ENCODE results near the gene EEPD1.

DNA sequence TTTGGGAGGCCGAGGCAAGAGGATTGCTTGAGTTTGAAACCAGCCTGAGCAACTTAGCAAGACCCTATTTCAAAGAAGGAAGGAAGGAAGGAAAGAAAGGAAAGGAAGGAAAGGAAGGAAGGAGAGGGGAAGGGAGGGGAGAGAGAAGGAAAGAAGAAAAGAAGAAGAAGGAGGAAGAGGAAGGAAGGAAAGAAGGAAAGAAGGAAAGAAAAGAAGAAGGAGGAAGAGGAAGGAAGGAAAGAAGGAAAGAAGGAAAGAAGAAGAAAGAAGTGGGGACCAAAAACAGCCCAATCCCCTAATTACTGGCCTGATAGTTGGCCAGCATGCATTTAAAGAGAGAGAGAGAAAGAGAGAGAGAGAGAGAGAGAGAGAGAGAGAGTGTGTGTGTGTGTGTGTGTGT is 66.4 kb downstream of the EEPD1 start:
- TF ChIP-seq, protein P1, sequence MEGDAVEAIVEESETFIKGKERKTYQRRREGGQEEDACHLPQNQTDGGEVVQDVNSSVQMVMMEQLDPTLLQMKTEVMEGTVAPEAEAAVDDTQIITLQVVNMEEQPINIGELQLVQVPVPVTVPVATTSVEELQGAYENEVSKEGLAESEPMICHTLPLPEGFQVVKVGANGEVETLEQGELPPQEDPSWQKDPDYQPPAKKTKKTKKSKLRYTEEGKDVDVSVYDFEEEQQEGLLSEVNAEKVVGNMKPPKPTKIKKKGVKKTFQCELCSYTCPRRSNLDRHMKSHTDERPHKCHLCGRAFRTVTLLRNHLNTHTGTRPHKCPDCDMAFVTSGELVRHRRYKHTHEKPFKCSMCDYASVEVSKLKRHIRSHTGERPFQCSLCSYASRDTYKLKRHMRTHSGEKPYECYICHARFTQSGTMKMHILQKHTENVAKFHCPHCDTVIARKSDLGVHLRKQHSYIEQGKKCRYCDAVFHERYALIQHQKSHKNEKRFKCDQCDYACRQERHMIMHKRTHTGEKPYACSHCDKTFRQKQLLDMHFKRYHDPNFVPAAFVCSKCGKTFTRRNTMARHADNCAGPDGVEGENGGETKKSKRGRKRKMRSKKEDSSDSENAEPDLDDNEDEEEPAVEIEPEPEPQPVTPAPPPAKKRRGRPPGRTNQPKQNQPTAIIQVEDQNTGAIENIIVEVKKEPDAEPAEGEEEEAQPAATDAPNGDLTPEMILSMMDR (IDR thresholded peaks at IDR 0.05): no peak
- TF ChIP-seq CHD2 (IDR thresholded peaks at IDR 0.05; ENCODE audit: low read length, partially characterized antibody): no peak
- TF ChIP-seq BHLHE40 (IDR thresholded peaks at IDR 0.05; ENCODE audit: low read depth, low read length): no peak
- no peak for TF ChIP-seq CHD4 (IDR thresholded peaks at IDR 0.05; ENCODE audit: borderline replicate concordance)
- no peak for TF ChIP-seq NR3C1 (IDR thresholded peaks at IDR 0.05)
- TF ChIP-seq ESRRA (IDR thresholded peaks at IDR 0.05; ENCODE audit: borderline replicate concordance, low read length): no peak
- TF ChIP-seq EP300 (IDR thresholded peaks at IDR 0.05): no peak
- TF ChIP-seq TFCP2L1 (CRISPR knock-in tag; IDR thresholded peaks at IDR 0.05): no peak
- TF ChIP-seq KDM5A (IDR thresholded peaks at IDR 0.05): no peak
- TF ChIP-seq, protein P2, sequence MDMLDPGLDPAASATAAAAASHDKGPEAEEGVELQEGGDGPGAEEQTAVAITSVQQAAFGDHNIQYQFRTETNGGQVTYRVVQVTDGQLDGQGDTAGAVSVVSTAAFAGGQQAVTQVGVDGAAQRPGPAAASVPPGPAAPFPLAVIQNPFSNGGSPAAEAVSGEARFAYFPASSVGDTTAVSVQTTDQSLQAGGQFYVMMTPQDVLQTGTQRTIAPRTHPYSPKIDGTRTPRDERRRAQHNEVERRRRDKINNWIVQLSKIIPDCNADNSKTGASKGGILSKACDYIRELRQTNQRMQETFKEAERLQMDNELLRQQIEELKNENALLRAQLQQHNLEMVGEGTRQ (IDR thresholded peaks at IDR 0.05): no peak
- TF ChIP-seq TP53 (CRISPR knock-in tag; IDR thresholded peaks at IDR 0.05): no peak
- no peak for TF ChIP-seq POLR2A (IDR thresholded peaks at IDR 0.05; ENCODE audit: low read length)
- no peak for TF ChIP-seq JUN (IDR thresholded peaks at IDR 0.05)
- TF ChIP-seq RFX5 (IDR thresholded peaks at IDR 0.05): no peak
